Endothelial cell of hepatic sinusoid (primary cell): ENCODE data around the gene USF1.

Source experiments
- in situ Hi-C: cut with HindIII; loops from 2 replicates; pipeline ENCODE4 v1.10.0; 2017; ENCODE audit warnings: low sequenced_read_pairs

USF1 gene

GRCh38 chr1:161045736-161046604 lies at the start of gene USF1:
Gene USF1 (minus strand): TSS chr1:161045977. CDS start chr1:161043275, 2,702 bp downstream.
- in situ Hi-C loops = loop anchor here (5.0 kb wide), 1 partner anchor 81 kb away; no protein-coding TSS in a partner anchor

- in situ Hi-C loops = no loop called here
Observed at GRCh38 chr1:161095230-161095629, 49.5 kb upstream of the USF1 start.

- in situ Hi-C loops = loop anchor here (5.0 kb wide), 3 partner anchors 48 to 92 kb away; no protein-coding TSS in a partner anchor
Observed at GRCh38 chr1:161094481-161094880, 48.7 kb upstream of the USF1 start.

- in situ Hi-C loops = loop anchor here (5.0 kb wide), 3 partner anchors 50 to 90 kb away; no protein-coding TSS in a partner anchor
Observed at GRCh38 chr1:161092621-161093028, 46.8 kb upstream of the USF1 start.

- in situ Hi-C loops = loop anchor here (5.0 kb wide), 3 partner anchors 50 to 90 kb away; no protein-coding TSS in a partner anchor
Observed at GRCh38 chr1:161091796-161092507, 46.2 kb upstream of the USF1 start.

- in situ Hi-C loops = loop anchor here (5.0 kb wide), 3 partner anchors 49 to 89 kb away; no protein-coding TSS in a partner anchor
Observed at GRCh38 chr1:161091093-161091492, 45.3 kb upstream of the USF1 start.

- in situ Hi-C loops = loop anchor here (5.0 kb wide), 3 partner anchors 48 to 88 kb away; no protein-coding TSS in a partner anchor
Observed at GRCh38 chr1:161090617-161091016, 44.8 kb upstream of the USF1 start.

GRCh38 chr1:161089938-161090337 lies 44.2 kb upstream of the USF1 start:
- in situ Hi-C loops = loop anchor here (5.0 kb wide), 3 partner anchors 48 to 88 kb away; no protein-coding TSS in a partner anchor

GRCh38 chr1:161089251-161089924 lies 43.6 kb upstream of the USF1 start, which contains the start of gene NECTIN4:
Gene NECTIN4 (minus strand): TSS chr1:161089558. CDS start chr1:161089296, 262 bp downstream.
- in situ Hi-C loops = no loop called here

GRCh38 chr1:161088587-161089110 lies 42.9 kb upstream of the USF1 start:
- in situ Hi-C loops = no loop called here

GRCh38 chr1:161086457-161086856 lies 40.7 kb upstream of the USF1 start:
- in situ Hi-C loops = no loop called here

- in situ Hi-C loops = no loop called here
Observed at GRCh38 chr1:161085165-161085564, 39.4 kb upstream of the USF1 start.

GRCh38 chr1:161084597-161084988 lies 38.8 kb upstream of the USF1 start:
- in situ Hi-C loops = no loop called here

- in situ Hi-C loops = no loop called here
Observed at GRCh38 chr1:161083748-161084596, 38.2 kb upstream of the USF1 start.

- in situ Hi-C loops = no loop called here
Observed at GRCh38 chr1:161082996-161083747, 37.4 kb upstream of the USF1 start.

- in situ Hi-C loops = no loop called here
Observed at GRCh38 chr1:161082483-161082882, 36.7 kb upstream of the USF1 start.

GRCh38 chr1:161081519-161081918 lies 35.7 kb upstream of the USF1 start:
- in situ Hi-C loops = no loop called here

GRCh38 chr1:161080441-161081405 lies 34.9 kb upstream of the USF1 start:
- in situ Hi-C loops = no loop called here
